HS-5 (cell line): ENCODE measurements around the gene HOXB3.

Experiments used
- DNase-seq: peaks from one replicate; pipeline ENCODE4 v3.0.0-alpha.2; 2012; ENCODE audit warnings: low read depth

Gene HOXB3

DNA sequence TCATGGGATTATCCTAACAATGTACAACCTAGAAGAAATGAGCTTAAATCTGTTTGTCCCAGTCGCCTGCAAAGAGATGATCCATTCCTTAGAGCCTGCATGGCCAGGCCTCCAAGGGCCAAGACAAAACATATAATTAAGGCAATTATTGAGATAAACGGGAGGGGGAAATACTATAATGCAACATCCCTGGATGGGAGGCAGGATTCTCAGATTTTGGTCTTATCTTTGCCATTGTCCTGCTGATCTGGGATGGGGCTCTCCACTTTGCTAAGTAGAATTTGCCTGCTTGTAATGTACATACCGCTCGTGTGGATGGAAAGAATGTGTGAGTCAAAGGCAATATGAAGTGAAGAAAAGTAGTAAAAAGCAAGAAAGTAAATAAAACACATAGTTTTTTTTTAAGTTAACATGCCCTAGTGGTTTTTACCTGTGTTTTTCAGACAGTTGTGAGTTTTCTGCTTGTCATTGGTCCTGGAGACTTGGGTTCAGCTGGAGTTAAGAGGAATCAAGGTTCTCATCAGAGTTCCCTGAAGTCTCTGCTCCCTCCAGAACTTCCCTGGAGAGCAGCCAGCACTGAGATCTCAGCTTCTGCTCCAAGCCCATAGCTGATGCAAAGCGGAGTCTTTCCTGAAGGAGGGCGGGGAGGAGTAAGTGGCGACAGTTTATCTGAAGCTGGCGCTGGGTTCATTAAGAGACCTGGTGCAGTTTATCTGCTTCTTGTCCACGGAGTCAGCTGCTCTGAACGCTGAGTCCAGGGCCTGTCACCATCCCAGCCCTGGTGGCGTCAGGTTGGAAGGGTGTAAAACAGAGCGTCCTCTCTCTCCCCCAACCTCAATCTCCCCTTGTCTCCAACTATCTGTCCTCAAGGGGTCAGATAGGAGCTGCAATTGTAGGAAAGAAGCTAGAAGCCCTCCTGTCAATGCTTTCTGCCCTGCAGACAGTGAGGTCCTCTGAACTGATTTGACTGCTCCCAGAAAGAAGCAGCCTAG, 89.3 kb downstream of the HOXB3 start:
- no peak for DNase-seq

DNA sequence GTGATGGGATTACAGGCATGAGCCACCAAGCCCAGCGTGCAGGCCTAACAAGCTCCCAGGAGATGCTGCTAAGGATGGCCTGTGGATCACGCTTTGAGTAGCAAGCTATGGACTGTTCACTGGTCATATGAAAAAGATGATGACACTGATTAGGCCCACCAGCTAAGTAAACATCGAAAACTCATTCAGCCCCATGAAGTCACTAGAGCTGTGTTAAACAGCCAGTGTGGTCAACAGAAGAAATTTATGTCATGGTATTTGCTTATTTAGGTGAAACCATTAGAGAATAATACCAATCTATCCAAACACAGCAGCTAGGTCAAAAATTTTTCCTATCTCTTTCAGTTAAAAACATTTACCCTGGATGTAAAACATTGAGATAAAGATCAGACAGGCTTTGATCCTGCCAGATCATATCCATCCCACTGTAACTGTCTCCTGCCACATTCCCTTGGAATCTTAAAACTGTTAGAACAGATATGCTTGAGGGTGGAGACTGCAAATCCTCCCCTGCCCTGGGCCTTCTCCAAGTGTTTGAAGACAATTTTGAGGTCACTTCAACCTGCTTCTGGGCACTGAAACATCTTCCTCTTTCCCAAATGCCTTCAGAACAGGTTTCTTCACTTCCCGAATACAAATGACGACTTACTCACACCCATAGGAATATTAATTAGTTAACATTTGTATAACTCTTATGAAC, 90.2 kb downstream of the HOXB3 start:
- no peak for DNase-seq

DNA sequence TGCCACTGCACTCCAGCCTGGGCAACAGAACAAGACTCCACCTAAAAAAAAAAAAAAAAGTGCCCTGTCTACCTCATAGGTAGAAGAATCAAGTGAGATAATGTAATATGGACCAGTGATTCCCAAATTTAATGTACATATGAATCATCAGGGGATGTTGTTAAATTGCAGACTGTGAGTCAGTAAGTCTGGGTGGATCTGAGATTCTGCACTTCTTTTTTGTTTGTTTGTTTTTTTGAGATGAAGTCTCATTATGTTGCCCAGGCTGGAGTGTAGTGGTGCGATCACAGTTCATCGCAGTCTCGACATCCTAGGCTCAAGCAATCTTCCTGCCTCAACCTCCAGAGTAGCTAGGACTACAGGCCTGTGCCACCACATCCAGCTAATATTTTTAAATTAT, 90.8 kb downstream of the HOXB3 start:
- DNase-seq, result no peak
